IMR-90 (cell line): Measurements from ENCODE around the gene BLNK. TPM values are rescaled to one million over a fixed set of nuclear protein-coding genes. Genes with fewer than 3 reads are reported as not detected.

Source experiments
- ATAC-seq: fragments of 200-7000 bp; cut with Tn5 transposase; 2 replicates; pipeline ENCODE4 v1.9.1; 2020; ENCODE audit warnings: low read depth, mild to moderate bottlenecking, moderate library complexity
- BruUV-seq: library from RNA; stranded (reverse); fragments of 400-500 nt; replicated peaks from 2 replicates; lab custom pipeline; 2021; lab: Mats Ljungman, UMichigan
- CTCF ChIA-PET: fragments of 300-600 bp; formaldehyde crosslinking; extraction: SDS; loops from one replicate; lab custom pipeline; 2021; ENCODE audit warnings: antibody characterized with exemption; lab: Yijun Ruan, JAX
- POLR2A ChIA-PET: fragments of 300-600 bp; sonication (Branson Sonifier 250); formaldehyde crosslinking; loops from one replicate; lab custom pipeline; 2022; ENCODE audit warnings: antibody characterized with exemption; ENCODE audit not compliant: unreplicated experiment; lab: Charles Lee
- DNase-seq: peaks from one replicate; pipeline ENCODE4 v3.0.0; 2013
- H2AFZ ChIP-seq: replicated peaks from 2 replicates; pipeline ENCODE3; 2013; ENCODE audit warnings: low read length, mild to moderate bottlenecking; ENCODE audit not compliant: poor library complexity
- H2AK5ac ChIP-seq: 2 replicates; pipeline ENCODE4 v1.6.1; 2013; ENCODE audit warnings: low read depth, low read length, inconsistent platforms
- H2AK9ac ChIP-seq: replicated peaks from 2 replicates; pipeline ENCODE3; 2013; ENCODE audit warnings: mild to moderate bottlenecking, low read depth, low read length, moderate library complexity; ENCODE audit not compliant: poor library complexity
- H2BK120ac ChIP-seq: 2 replicates; pipeline ENCODE4 v1.6.1; 2013; ENCODE audit warnings: low read depth, low read length, inconsistent platforms
- H2BK15ac ChIP-seq: 3 replicates; pipeline ENCODE4 v1.6.1; 2013; ENCODE audit warnings: low read depth, low read length, inconsistent platforms
- H2BK20ac ChIP-seq: 2 replicates; pipeline ENCODE4 v1.6.1; 2013; ENCODE audit warnings: low read depth, mild to moderate bottlenecking, inconsistent platforms, low read length, moderate library complexity
- H2BK5ac ChIP-seq: 2 replicates; pipeline ENCODE4 v1.6.1; 2013; ENCODE audit warnings: mild to moderate bottlenecking, low read depth, low read length, inconsistent platforms; ENCODE audit not compliant: poor library complexity, severe bottlenecking
- H3K14ac ChIP-seq: replicated peaks from 2 replicates; pipeline ENCODE4 v1.6.1; 2013; ENCODE audit warnings: low read depth, low read length, inconsistent platforms
- H3K18ac ChIP-seq: 2 replicates; pipeline ENCODE4 v1.6.1; 2013; ENCODE audit warnings: low read depth, low read length, control low read depth
- H3K23ac ChIP-seq: 2 replicates; pipeline ENCODE4 v1.6.1; 2013; ENCODE audit warnings: low read depth, low read length, inconsistent platforms
- H3K27ac ChIP-seq: 2 replicates; pipeline ENCODE4 v1.5.1; 2013; ENCODE audit warnings: mild to moderate bottlenecking, control low read depth, low read length; ENCODE audit not compliant: insufficient read depth
- H3K27me3 ChIP-seq: 2 replicates; pipeline ENCODE4 v1.6.1; 2013; ENCODE audit warnings: low read length; ENCODE audit not compliant: control insufficient read depth, insufficient read depth
- H3K36me3 ChIP-seq: 2 replicates; pipeline ENCODE4 v1.6.1; 2013; ENCODE audit warnings: low read length, mixed read lengths; ENCODE audit not compliant: control insufficient read depth, insufficient read depth
- H3K4ac ChIP-seq: 2 replicates; pipeline ENCODE4 v1.6.1; 2013; ENCODE audit warnings: low read depth, low read length, inconsistent platforms
- H3K4me1 ChIP-seq: 2 replicates; pipeline ENCODE4 v1.6.1; 2013; ENCODE audit warnings: low read length, mixed read lengths; ENCODE audit not compliant: control insufficient read depth, insufficient read depth
- H3K4me2 ChIP-seq: 2 replicates; pipeline ENCODE4 v1.6.1; 2013; ENCODE audit warnings: low read depth, mild to moderate bottlenecking, control low read depth, low read length, moderate library complexity
- H3K4me3 ChIP-seq: 2 replicates; pipeline ENCODE4 v1.5.1; 2013; ENCODE audit warnings: low read depth, mild to moderate bottlenecking, control low read depth, low read length, moderate library complexity; ENCODE audit not compliant: insufficient read depth
- H3K56ac ChIP-seq: 2 replicates; pipeline ENCODE4 v1.6.1; 2013; ENCODE audit warnings: low read length, inconsistent platforms; ENCODE audit not compliant: insufficient read depth; ENCODE audit errors: extremely low read depth
- H3K79me1 ChIP-seq, 2 experiments: 2 replicates each; pipeline ENCODE4 v1.6.1; 2013; ENCODE audit warnings: low read length in 2 of 2, inconsistent platforms in 1 of 2, low read depth in 1 of 2
- H3K9ac ChIP-seq: 2 replicates; pipeline ENCODE4 v1.6.1; 2013; ENCODE audit warnings: low read depth, low read length, control low read depth
- H3K9me1 ChIP-seq: 2 replicates; pipeline ENCODE4 v1.6.1; 2013; ENCODE audit warnings: low read length, inconsistent platforms; ENCODE audit not compliant: insufficient read depth
- H3K9me3 ChIP-seq: 2 replicates; pipeline ENCODE4 v1.6.1; 2013; ENCODE audit warnings: low read length; ENCODE audit not compliant: control insufficient read depth, insufficient read depth
- H4K20me1 ChIP-seq: 2 replicates; pipeline ENCODE4 v1.6.1; 2013; ENCODE audit warnings: low read length, inconsistent platforms; ENCODE audit not compliant: insufficient read depth
- H4K5ac ChIP-seq: 2 replicates; pipeline ENCODE4 v1.6.1; 2013; ENCODE audit warnings: mild to moderate bottlenecking, low read depth, low read length, control low read depth
- H4K8ac ChIP-seq, 2 experiments: 2 replicates each; pipeline ENCODE4 v1.6.1; 2013; ENCODE audit warnings: low read depth in 2 of 2, low read length in 2 of 2, control low read depth in 1 of 2, inconsistent platforms in 1 of 2
- H4K91ac ChIP-seq: 2 replicates; pipeline ENCODE4 v1.6.1; 2013; ENCODE audit warnings: low read depth, low read length, inconsistent platforms; ENCODE audit not compliant: insufficient read depth
- BHLHE40 ChIP-seq: fragments of 150-350 bp; IDR thresholded peaks from 2 replicates; pipeline ENCODE4 v1.6.1; 2016; ENCODE audit warnings: mild to moderate bottlenecking, low read depth, low read length
- CEBPB ChIP-seq: IDR thresholded peaks from 2 replicates; pipeline ENCODE4 v1.6.1; 2012; ENCODE audit warnings: low read depth, low read length, improper control_type of control experiment
- CHD1 ChIP-seq: IDR thresholded peaks from 2 replicates; pipeline ENCODE4 v1.6.1; 2012; ENCODE audit warnings: low read depth, low read length, improper control_type of control experiment
- CTCF ChIP-seq: conservative IDR thresholded peaks from 2 replicates; pipeline ENCODE4 v1.5.1; 2012; ENCODE audit warnings: mild to moderate bottlenecking, low read depth, low read length, improper control_type of control experiment
- ELK1 ChIP-seq: fragments of 150-350 bp; IDR thresholded peaks from 2 replicates; pipeline ENCODE4 v1.6.1; 2016; ENCODE audit warnings: low read depth, mild to moderate bottlenecking, low read length, moderate library complexity, borderline replicate concordance
- FOS ChIP-seq: fragments of 150-350 bp; IDR thresholded peaks from 2 replicates; pipeline ENCODE4 v1.6.1; 2016; ENCODE audit warnings: low read depth, low read length
- MAFK ChIP-seq: IDR thresholded peaks from 2 replicates; pipeline ENCODE4 v1.6.1; 2012; ENCODE audit warnings: low read depth, low read length, improper control_type of control experiment
- MAZ ChIP-seq: IDR thresholded peaks from 2 replicates; pipeline ENCODE4 v1.6.1; 2012; ENCODE audit warnings: low read depth, mild to moderate bottlenecking, low read length, improper control_type of control experiment, moderate library complexity, borderline replicate concordance
- MXI1 ChIP-seq: IDR thresholded peaks from 2 replicates; pipeline ENCODE4 v1.6.1; 2012; ENCODE audit warnings: low read depth, mild to moderate bottlenecking, low read length, moderate library complexity, borderline replicate concordance
- NFE2L2 ChIP-seq: fragments of 150-350 bp; IDR thresholded peaks from 2 replicates; pipeline ENCODE4 v1.6.1; 2016; ENCODE audit warnings: low read depth, mild to moderate bottlenecking, low read length
- POLR2A ChIP-seq: IDR thresholded peaks from 2 replicates; pipeline ENCODE4 v1.6.1; 2012; ENCODE audit warnings: mild to moderate bottlenecking, low read depth, low read length
- RAD21 ChIP-seq: IDR thresholded peaks from 2 replicates; pipeline ENCODE4 v1.6.1; 2012; ENCODE audit warnings: low read length, improper control_type of control experiment
- RCOR1 ChIP-seq: IDR thresholded peaks from 2 replicates; pipeline ENCODE4 v1.6.1; 2012; ENCODE audit warnings: mild to moderate bottlenecking, low read length, improper control_type of control experiment; ENCODE audit not compliant: insufficient replicate concordance
- RFX5 ChIP-seq: IDR thresholded peaks from 2 replicates; pipeline ENCODE4 v1.8.0; 2012; ENCODE audit warnings: low read depth, mild to moderate bottlenecking, low read length, moderate library complexity
- SMC3 ChIP-seq: fragments of 150-350 bp; IDR thresholded peaks from 2 replicates; pipeline ENCODE4 v1.6.1; 2016; ENCODE audit warnings: low read depth, mild to moderate bottlenecking, antibody characterized with exemption, low read length, moderate library complexity
- WGBS, 2 experiments: methylation state at CpG; one replicate each; pipeline versions ENCODE4 v1.1.5 to v1.1.7; 2013; ENCODE audit warnings: missing lambda C conversion rate in 2 of 2; ENCODE audit not compliant: insufficient read length in 1 of 2; ENCODE audit errors: extremely low coverage in 2 of 2; 5-methylcytosine and 5-hydroxymethylcytosine counted together
- dilution Hi-C: fragments of 300-500 bp; cut with HindIII; formaldehyde crosslinking; loops from one replicate; pipeline ENCODE4 v1.14.3; 2018; ENCODE audit warnings: low sequenced_read_pairs; ENCODE audit not compliant: unreplicated experiment
- in situ Hi-C: fragments of 300-500 bp; cut with MboI; formaldehyde crosslinking; loops from 3 replicates; pipeline ENCODE4 v1.14.3; 2019; ENCODE audit warnings: low sequenced_read_pairs, inconsistent platforms, mixed read lengths
- intact Hi-C: fragments of 100-400 bp; cut with micrococcal nuclease; formaldehyde crosslinking; loops from 2 replicates; pipeline ENCODE4 v1.10.0; 2022
- polyA plus RNA-seq, 3 experiments: library from polyadenylated mRNA; depleted of rRNA; stranded (reverse); fragments of >200 nt; gene quantifications; 2 replicates each; pipeline ENCODE4 v1.2.3, GENCODE V29; 2012; ENCODE audit warnings: low replicate concordance in 1 of 3
- total RNA-seq: library from RNA; depleted of rRNA; stranded (reverse); fragments of >200 nt; gene quantifications from 2 replicates; pipeline ENCODE4 v1.2.3, GENCODE V29; 2012
- TF ChIP-seq, protein P1 (sequence below): fragments of 150-350 bp; IDR thresholded peaks from 2 replicates; pipeline ENCODE4 v1.6.1; 2017; ENCODE audit warnings: mild to moderate bottlenecking, antibody characterized with exemption, low read length, low read depth

The BLNK gene
- total and polyA plus RNA-seq, 2 of the 4 experiments (the other 2 are of a cell fraction), result not detected

GRCh38 chr10:96205580-96205979 lies 65.8 kb downstream of the BLNK start:
- Histone ChIP-seq H3K27ac (no peak overlapping the region), H2BK20ac (no peak overlapping the region), H3K4ac (no peak overlapping the region), H3K36me3 (no peaks in the 10 kb centered on the region), H3K14ac (no peak overlapping the region), H2AK5ac (no peak overlapping the region), H4K91ac (no peak overlapping the region), H3K79me1 (no peaks in the 10 kb centered on the region), H3K9me3 (no peaks in the 10 kb centered on the region), H3K9me1 (no peaks in the 10 kb centered on the region), H3K9ac (no peak overlapping the region), H2BK120ac (no peak overlapping the region), H4K20me1 (no peaks in the 10 kb centered on the region), H2BK15ac (no peak overlapping the region), H3K23ac (no peak overlapping the region), H4K8ac (no peak overlapping the region), H2AK9ac (no peak overlapping the region), H3K4me2 (no peak overlapping the region), H2BK5ac (no peak overlapping the region), H3K18ac (no peak overlapping the region), H3K4me1 (no peaks in the 10 kb centered on the region), H3K4me3 (no peak overlapping the region), H3K56ac (no peak overlapping the region), H3K27me3 (no peaks in the 10 kb centered on the region), H2AFZ (no peak overlapping the region), H4K5ac (no peak overlapping the region)
- no peak for ATAC-seq
- dilution Hi-C loops, result no loop called here
- POLR2A ChIA-PET, result no interaction called here
- TF ChIP-seq BHLHE40, result no peak
- TF ChIP-seq RAD21, result no peak
- no peak for TF ChIP-seq CEBPB
- TF ChIP-seq MAZ, result no peak
- no peak for TF ChIP-seq NFE2L2
- no peak for TF ChIP-seq MAFK
- no peak for TF ChIP-seq FOS
- no peak for TF ChIP-seq RFX5
- no peak for TF ChIP-seq MXI1
- TF ChIP-seq, protein P1, sequence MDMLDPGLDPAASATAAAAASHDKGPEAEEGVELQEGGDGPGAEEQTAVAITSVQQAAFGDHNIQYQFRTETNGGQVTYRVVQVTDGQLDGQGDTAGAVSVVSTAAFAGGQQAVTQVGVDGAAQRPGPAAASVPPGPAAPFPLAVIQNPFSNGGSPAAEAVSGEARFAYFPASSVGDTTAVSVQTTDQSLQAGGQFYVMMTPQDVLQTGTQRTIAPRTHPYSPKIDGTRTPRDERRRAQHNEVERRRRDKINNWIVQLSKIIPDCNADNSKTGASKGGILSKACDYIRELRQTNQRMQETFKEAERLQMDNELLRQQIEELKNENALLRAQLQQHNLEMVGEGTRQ, result no peak
- TF ChIP-seq SMC3, result no peak
- no peak for TF ChIP-seq POLR2A
- no peak for TF ChIP-seq RCOR1
- TF ChIP-seq CHD1, result no peak
- TF ChIP-seq CTCF, result no peak
- TF ChIP-seq ELK1, result no peak
- in situ Hi-C loops, result no loop called here
- WGBS, 2 experiments, result no CpG with 5 or more reads among the region's 1 CpG
- no peak for DNase-seq
- intact Hi-C loops, result no loop called here
- CTCF ChIA-PET, result no interaction called here
- no TSS peak for BruUV-seq
